Psoas muscle (tissue), 8 donors: ENCODE measurements around the gene DYNC1LI2. TPM values are rescaled to one million over a fixed set of nuclear protein-coding genes. Genes with fewer than 3 reads are reported as not detected.

Experiments used
- ATAC-seq, 4 donors: fragments of 200-7000 bp; cut with Tn5 transposase; one replicate each; pipeline ENCODE4 v1.9.1; 2020; ENCODE audit warnings: moderate library complexity in 3 of 4, mild to moderate bottlenecking in 2 of 4
- DNase-seq, 2 donors: peaks; one replicate each; pipeline ENCODE4 v3.0.0-alpha.2; 2020
- H3K27ac ChIP-seq: fragments of 200-600 bp; one replicate; pipeline ENCODE4 v1.8.0; 2022
- H3K27me3 ChIP-seq, 3 donors: fragments of 200-600 bp in 1 of 3; one replicate each; pipeline versions ENCODE4 v1.6.1 to v1.8.0; 2013 to 2022; ENCODE audit warnings: low read length in 2 of 3, mild to moderate bottlenecking in 2 of 3, moderate library complexity in 1 of 3; ENCODE audit not compliant: insufficient read depth in 3 of 3
- H3K36me3 ChIP-seq, 2 donors: fragments of 200-600 bp in 1 of 2; one replicate each; pipeline versions ENCODE4 v1.6.1 to v1.8.0; 2013 to 2022; ENCODE audit warnings: low read depth in 1 of 2, mild to moderate bottlenecking in 1 of 2, moderate library complexity in 1 of 2; ENCODE audit not compliant: insufficient read depth in 1 of 2
- H3K4me1 ChIP-seq: fragments of 200-600 bp; one replicate; pipeline ENCODE4 v1.8.0; 2022
- H3K4me3 ChIP-seq: fragments of 200-600 bp; one replicate; pipeline ENCODE4 v1.8.0; 2022; ENCODE audit warnings: mild to moderate bottlenecking
- H3K9me3 ChIP-seq: fragments of 200-600 bp; one replicate; pipeline ENCODE4 v1.8.0; 2022
- WGBS, 3 donors: extraction: QIAGEN DNeasy Blood & Tissue Kit; methylation state at CpG; one replicate each; pipeline versions ENCODE4 v1.1.6 to v1.1.7; 2013; 5-methylcytosine and 5-hydroxymethylcytosine counted together
- intact Hi-C, 2 donors: fragments of 100-400 bp; cut with DNase I; formaldehyde crosslinking; loops; one replicate each; pipeline versions ENCODE4 v1.11.0 to v1.14.2; 2022
- polyA plus RNA-seq, 3 donors: library from polyadenylated mRNA; stranded (reverse); fragments of 200-250 nt; gene quantifications; one replicate each; pipeline ENCODE4 v1.2.3, GENCODE V29; 2013
- total RNA-seq, 4 donors: library from RNA; stranded (reverse); fragmentation: NEBNext Ultra II Directional in 2 of 4; extraction: Animal tissue kit (Norgen Biotek cat#: 25700) in 2 of 4; gene quantifications; one replicate each; pipeline versions ENCODE4 v1.2.1 to v1.2.4, GENCODE V29; 2021 to 2023
- TF ChIP-seq, protein P1 (sequence below): fragments of 200-600 bp; IDR thresholded peaks from one replicate; pipeline ENCODE4 v1.8.0; 2022; ENCODE audit warnings: antibody characterized with exemption
- donor health status: healthy with polysubstance abuse.
- donor health status: DM: no; HTN: no; CAD: no; lungs with moderate emphysema.
- donor health status: Bipolar disorder and iron deficiency.
- donor health status: healthy.
- donor health status: DM: yes; HTN: yes; CAD: no.
- donor health status: DM: no; HTN: no; CAD: no.
- donor health status: DM: no; HTN: no; CAD: no.
- donor health status: DM: yes; HTN: yes; CAD: no.

The DYNC1LI2 gene
- total and polyA plus RNA-seq, 7 donors: 30.8 to 76.0 (median 63.5) TPM

DNA sequence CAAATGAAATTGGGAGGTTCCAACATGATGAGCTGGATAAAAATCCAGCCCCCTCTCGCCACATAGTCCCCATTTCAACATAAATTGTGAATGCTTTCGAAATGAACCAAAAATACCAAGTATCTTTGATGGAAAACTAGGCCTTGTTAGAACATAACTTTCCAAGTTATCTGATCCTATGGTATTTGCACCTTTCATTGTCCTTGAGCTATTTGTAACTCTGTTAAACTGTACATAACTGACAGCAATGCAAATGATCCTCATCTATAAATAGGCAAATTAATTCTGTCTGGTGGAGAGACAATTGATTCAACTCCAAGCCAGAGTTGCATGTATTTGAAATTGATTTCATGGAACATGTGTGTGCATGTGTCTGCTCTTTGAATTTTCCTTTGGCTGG, 73.1 kb downstream of the DYNC1LI2 start:
- no peak overlapping the region for H3K27ac ChIP-seq
- intact Hi-C loops: no loop called here
- ATAC-seq (no peak), DNase-seq (no peak)
- TF ChIP-seq, protein P1, sequence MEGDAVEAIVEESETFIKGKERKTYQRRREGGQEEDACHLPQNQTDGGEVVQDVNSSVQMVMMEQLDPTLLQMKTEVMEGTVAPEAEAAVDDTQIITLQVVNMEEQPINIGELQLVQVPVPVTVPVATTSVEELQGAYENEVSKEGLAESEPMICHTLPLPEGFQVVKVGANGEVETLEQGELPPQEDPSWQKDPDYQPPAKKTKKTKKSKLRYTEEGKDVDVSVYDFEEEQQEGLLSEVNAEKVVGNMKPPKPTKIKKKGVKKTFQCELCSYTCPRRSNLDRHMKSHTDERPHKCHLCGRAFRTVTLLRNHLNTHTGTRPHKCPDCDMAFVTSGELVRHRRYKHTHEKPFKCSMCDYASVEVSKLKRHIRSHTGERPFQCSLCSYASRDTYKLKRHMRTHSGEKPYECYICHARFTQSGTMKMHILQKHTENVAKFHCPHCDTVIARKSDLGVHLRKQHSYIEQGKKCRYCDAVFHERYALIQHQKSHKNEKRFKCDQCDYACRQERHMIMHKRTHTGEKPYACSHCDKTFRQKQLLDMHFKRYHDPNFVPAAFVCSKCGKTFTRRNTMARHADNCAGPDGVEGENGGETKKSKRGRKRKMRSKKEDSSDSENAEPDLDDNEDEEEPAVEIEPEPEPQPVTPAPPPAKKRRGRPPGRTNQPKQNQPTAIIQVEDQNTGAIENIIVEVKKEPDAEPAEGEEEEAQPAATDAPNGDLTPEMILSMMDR: no peak
- no peaks in the 10 kb centered on the region for H3K36me3 ChIP-seq
- no peaks in the 10 kb centered on the region for H3K4me1 ChIP-seq
- H3K27me3 ChIP-seq: no peaks in the 10 kb centered on the region
- no peak overlapping the region for H3K4me3 ChIP-seq
- 81 to 96% (median 93%) methylated on average over 2 of the region's 2 CpGs for WGBS, 3 donors
- no peaks in the 10 kb centered on the region for H3K9me3 ChIP-seq

DNA sequence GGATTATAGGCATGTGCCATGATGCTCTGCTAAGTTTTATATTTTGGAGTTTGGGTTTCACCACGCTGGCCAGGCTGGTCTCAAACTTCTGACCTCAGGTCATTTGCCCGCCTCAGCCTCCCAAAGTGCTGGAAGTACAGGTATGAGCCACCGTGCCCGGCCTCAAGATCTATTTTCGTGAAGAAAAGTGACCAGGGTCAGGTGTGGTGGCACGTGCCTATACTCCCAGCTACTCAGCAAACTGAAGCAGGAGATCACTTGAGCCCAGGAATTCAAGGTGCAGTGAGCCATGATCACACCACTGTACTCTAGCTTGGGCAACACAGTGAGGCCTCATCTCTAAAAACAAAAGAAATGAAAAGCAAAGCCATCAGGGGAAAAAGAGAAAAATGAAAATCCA, 73.6 kb downstream of the DYNC1LI2 start:
- intact Hi-C loops: no loop called here
- DNase-seq (no peak), ATAC-seq (no peak)
- WGBS, 3 donors: 82 to 89% (median 82%) methylated on average over 6 of the region's 6 CpGs
- H3K4me1 ChIP-seq: no peaks in the 10 kb centered on the region
- no peaks in the 10 kb centered on the region for H3K36me3 ChIP-seq
- H3K27me3 ChIP-seq: no peaks in the 10 kb centered on the region
- no peak overlapping the region for H3K4me3 ChIP-seq
- TF ChIP-seq, protein P1: no peak
- H3K27ac ChIP-seq: no peak overlapping the region
- no peaks in the 10 kb centered on the region for H3K9me3 ChIP-seq

DNA sequence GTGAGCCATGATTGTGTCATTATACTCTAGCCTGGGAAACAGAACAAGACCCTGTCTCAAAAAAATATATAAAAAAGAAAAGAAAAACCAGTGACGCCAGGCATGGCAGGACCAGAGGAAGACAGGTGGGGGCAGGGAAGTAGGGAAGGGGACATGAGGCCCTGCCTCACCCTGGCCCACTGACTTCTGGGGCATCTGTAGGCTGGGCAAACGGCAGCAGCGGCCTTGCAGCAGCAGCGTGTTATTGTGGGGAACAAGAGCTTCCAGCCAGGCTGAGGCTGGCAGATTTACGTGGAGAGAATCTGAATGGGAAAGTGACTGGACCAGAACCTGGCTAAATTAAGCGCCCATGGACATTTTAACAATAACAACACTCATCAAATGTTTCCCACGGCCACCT, 74.2 kb downstream of the DYNC1LI2 start:
- Histone ChIP-seq H3K27me3 (no peaks in the 10 kb centered on the region), H3K27ac (no peak overlapping the region), H3K4me3 (no peak overlapping the region), H3K4me1 (no peaks in the 10 kb centered on the region), H3K36me3 (no peaks in the 10 kb centered on the region), H3K9me3 (no peaks in the 10 kb centered on the region)
- DNase-seq (no peak), ATAC-seq (no peak)
- TF ChIP-seq, protein P1: no peak
- 90 to 94% (median 92%) methylated on average over 7 of the region's 7 CpGs for WGBS, 3 donors
- intact Hi-C loops: no loop called here

DNA sequence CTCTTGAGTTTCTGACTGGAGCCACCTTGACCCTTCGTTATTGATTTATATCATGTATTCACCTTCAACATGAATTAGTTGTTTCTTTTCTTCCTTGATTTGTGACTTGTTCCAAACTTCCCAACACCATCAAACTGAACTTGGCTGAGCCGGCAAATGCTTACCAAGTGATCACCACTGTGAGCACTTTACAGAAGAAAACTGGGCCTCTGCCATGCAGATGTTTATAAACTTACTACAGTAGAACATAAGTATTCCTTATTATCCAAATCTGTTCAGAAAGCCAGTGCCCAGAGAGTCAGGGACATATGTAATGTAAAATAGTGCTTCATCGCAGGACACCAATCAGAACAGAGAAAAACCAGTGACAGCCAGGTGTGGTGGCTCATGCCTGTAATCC, 74.8 kb downstream of the DYNC1LI2 start:
- Histone ChIP-seq H3K9me3 (no peaks in the 10 kb centered on the region), H3K27ac (no peak overlapping the region), H3K4me3 (no peak overlapping the region), H3K36me3 (no peaks in the 10 kb centered on the region), H3K27me3 (no peaks in the 10 kb centered on the region), H3K4me1 (no peaks in the 10 kb centered on the region)
- ATAC-seq (no peak), DNase-seq (no peak)
- 82 to 92% (median 86%) methylated on average over 3 of the region's 3 CpGs for WGBS, 3 donors
- intact Hi-C loops: no loop called here
- TF ChIP-seq, protein P1: no peak

DNA sequence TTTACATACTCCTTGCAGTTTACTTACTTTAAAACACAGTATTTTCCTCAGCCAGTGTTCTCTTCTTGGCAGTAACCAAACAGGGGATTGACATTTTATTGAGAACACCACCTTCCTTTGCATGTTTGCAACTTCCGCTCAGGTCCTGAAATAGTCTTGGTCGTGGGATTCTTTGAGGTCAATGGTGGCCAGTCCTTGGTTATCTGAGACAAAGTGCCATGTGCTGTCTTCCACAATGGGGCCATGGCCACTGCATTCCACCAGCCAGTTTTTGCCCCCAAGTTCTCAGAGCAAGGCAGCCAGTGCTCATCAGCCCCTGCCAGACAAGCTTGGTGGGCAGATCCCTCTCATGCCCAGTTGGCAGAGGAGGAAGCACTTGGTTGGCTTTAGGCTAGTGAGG, 77.7 kb downstream of the DYNC1LI2 start:
- intact Hi-C loops: no loop called here
- DNase-seq: no peak
- H3K9me3 ChIP-seq: no peaks in the 10 kb centered on the region

More for the DNA sequence above, 77.7 kb downstream of the DYNC1LI2 start:
- no peaks in the 10 kb centered on the region for H3K36me3 ChIP-seq
- no peak overlapping the region for H3K4me3 ChIP-seq
- no peaks in the 10 kb centered on the region for H3K4me1 ChIP-seq
- TF ChIP-seq, protein P1: no peak
- ATAC-seq: no peak
- 77 to 82% (median 82%) methylated on average over 2 of the region's 2 CpGs for WGBS, 3 donors
- no peaks in the 10 kb centered on the region for H3K27me3 ChIP-seq
- no peak overlapping the region for H3K27ac ChIP-seq
